ENCODE results near the gene SUPT3H.
"Not testable (repeated sequence)": the region's sequence is repeated elsewhere in the genome, so short reads cannot be mapped to it uniquely, and the experiment has no call there.

The SUPT3H gene

GRCh38 chr6:45200510-45200909 lies 177.2 kb downstream of the SUPT3H start:
- in situ Hi-C loops (cut with HindIII; ENCODE audit: low pct_unique_long_range_greater_than_20kb, low sequenced_read_pairs) = no loop called here
- TF ChIP-seq JUND (IDR thresholded peaks at IDR 0.05; ENCODE audit: low read depth) = no peak
- no peak for DNase-seq (ENCODE audit: low read depth in 1 of 2, low spot score in 1 of 2)

- no peak for TF ChIP-seq JUND (IDR thresholded peaks at IDR 0.05; ENCODE audit: low read depth)
- in situ Hi-C loops (cut with HindIII; ENCODE audit: low pct_unique_long_range_greater_than_20kb, low sequenced_read_pairs) = no loop called here
- DNase-seq (ENCODE audit: low read depth in 1 of 2, low spot score in 1 of 2) = no peak
These were observed 178.2 kb downstream of the SUPT3H start for GRCh38 chr6:45199554-45199953.

- DNase-seq (ENCODE audit: low read depth in 1 of 2, low spot score in 1 of 2) = no peak
- in situ Hi-C loops (cut with HindIII; ENCODE audit: low pct_unique_long_range_greater_than_20kb, low sequenced_read_pairs) = no loop called here
- no peak for TF ChIP-seq JUND (IDR thresholded peaks at IDR 0.05; ENCODE audit: low read depth)
These were observed 181.6 kb downstream of the SUPT3H start for GRCh38 chr6:45196121-45196520.

- DNase-seq (ENCODE audit: low read depth in 1 of 2, low spot score in 1 of 2) = no peak
- in situ Hi-C loops (cut with HindIII; ENCODE audit: low pct_unique_long_range_greater_than_20kb, low sequenced_read_pairs) = no loop called here
- no peak for TF ChIP-seq JUND (IDR thresholded peaks at IDR 0.05; ENCODE audit: low read depth)
These were observed 182.6 kb downstream of the SUPT3H start for GRCh38 chr6:45195137-45195536.

- TF ChIP-seq JUND (IDR thresholded peaks at IDR 0.05; ENCODE audit: low read depth) = no peak
- DNase-seq (ENCODE audit: low read depth in 1 of 2, low spot score in 1 of 2) = no peak
- in situ Hi-C loops (cut with HindIII; ENCODE audit: low pct_unique_long_range_greater_than_20kb, low sequenced_read_pairs) = no loop called here
These were observed 185.2 kb downstream of the SUPT3H start for GRCh38 chr6:45192556-45192955.

- no peak for DNase-seq (ENCODE audit: low read depth in 1 of 2, low spot score in 1 of 2)
- in situ Hi-C loops (cut with HindIII; ENCODE audit: low pct_unique_long_range_greater_than_20kb, low sequenced_read_pairs) = no loop called here
- no peak for TF ChIP-seq JUND (IDR thresholded peaks at IDR 0.05; ENCODE audit: low read depth)
These were observed 186.3 kb downstream of the SUPT3H start for GRCh38 chr6:45191414-45191813.

- in situ Hi-C loops (cut with HindIII; ENCODE audit: low pct_unique_long_range_greater_than_20kb, low sequenced_read_pairs) = no loop called here
- no peak for TF ChIP-seq JUND (IDR thresholded peaks at IDR 0.05; ENCODE audit: low read depth)
- no peak for DNase-seq (ENCODE audit: low read depth in 1 of 2, low spot score in 1 of 2)
These were observed 189.9 kb downstream of the SUPT3H start for GRCh38 chr6:45187836-45188235.

- peak in 1 of 2 experiments; percentile 18 for DNase-seq (ENCODE audit: low read depth in 1 of 2, low spot score in 1 of 2)
- in situ Hi-C loops (cut with HindIII; ENCODE audit: low pct_unique_long_range_greater_than_20kb, low sequenced_read_pairs) = no loop called here
- no peak for TF ChIP-seq JUND (IDR thresholded peaks at IDR 0.05; ENCODE audit: low read depth)
These were observed 192.1 kb downstream of the SUPT3H start for GRCh38 chr6:45185403-45186251.

- no peak for DNase-seq (ENCODE audit: low read depth in 1 of 2, low spot score in 1 of 2)
- no peak for TF ChIP-seq JUND (IDR thresholded peaks at IDR 0.05; ENCODE audit: low read depth)
- in situ Hi-C loops (cut with HindIII; ENCODE audit: low pct_unique_long_range_greater_than_20kb, low sequenced_read_pairs) = no loop called here
These were observed 192.8 kb downstream of the SUPT3H start for GRCh38 chr6:45184937-45185336.

GRCh38 chr6:45184040-45184439 lies 193.7 kb downstream of the SUPT3H start:
- TF ChIP-seq JUND (IDR thresholded peaks at IDR 0.05; ENCODE audit: low read depth) = no peak
- no peak for DNase-seq (ENCODE audit: low read depth in 1 of 2, low spot score in 1 of 2)
- in situ Hi-C loops (cut with HindIII; ENCODE audit: low pct_unique_long_range_greater_than_20kb, low sequenced_read_pairs) = no loop called here

GRCh38 chr6:45176373-45176772 lies 201.4 kb downstream of the SUPT3H start:
- in situ Hi-C loops (cut with HindIII; ENCODE audit: low pct_unique_long_range_greater_than_20kb, low sequenced_read_pairs); DNase-seq (ENCODE audit: low read depth in 1 of 2, low spot score in 1 of 2): not testable (repeated sequence)

- DNase-seq (ENCODE audit: low read depth in 1 of 2, low spot score in 1 of 2) = no peak
- TF ChIP-seq JUND (IDR thresholded peaks at IDR 0.05; ENCODE audit: low read depth) = no peak
- in situ Hi-C loops (cut with HindIII; ENCODE audit: low pct_unique_long_range_greater_than_20kb, low sequenced_read_pairs) = no loop called here
These were observed 202.5 kb downstream of the SUPT3H start for GRCh38 chr6:45175272-45175671.

- no peak for DNase-seq (ENCODE audit: low read depth in 1 of 2, low spot score in 1 of 2)
- TF ChIP-seq JUND (IDR thresholded peaks at IDR 0.05; ENCODE audit: low read depth) = no peak
- in situ Hi-C loops (cut with HindIII; ENCODE audit: low pct_unique_long_range_greater_than_20kb, low sequenced_read_pairs) = no loop called here
These were observed 203.7 kb downstream of the SUPT3H start for GRCh38 chr6:45174045-45174444.

- TF ChIP-seq JUND (IDR thresholded peaks at IDR 0.05; ENCODE audit: low read depth) = no peak
- no peak for DNase-seq (ENCODE audit: low read depth in 1 of 2, low spot score in 1 of 2)
- in situ Hi-C loops (cut with HindIII; ENCODE audit: low pct_unique_long_range_greater_than_20kb, low sequenced_read_pairs) = no loop called here
These were observed 206.4 kb downstream of the SUPT3H start for GRCh38 chr6:45171380-45171779.
